HCT116 (cell line): ENCODE data around the gene ACTL10. TPM values are rescaled to one million over a fixed set of nuclear protein-coding genes. Genes with fewer than 3 reads are reported as not detected.

Source experiments
- ATAC-seq: fragments of 200-7000 bp; cut with Tn5 transposase; 2 replicates; pipeline ENCODE4 v1.9.1; 2020; ENCODE audit warnings: mild to moderate bottlenecking, moderate library complexity
- BruUV-seq: library from RNA; stranded (reverse); fragments of 400-500 nt; replicated peaks from 2 replicates; lab custom pipeline; 2021; lab: Mats Ljungman, UMichigan
- CTCF ChIA-PET: fragments of 300-600 bp; sonication (Branson Sonifier 250); formaldehyde crosslinking; loops from one replicate; lab custom pipeline; 2021; ENCODE audit warnings: antibody characterized with exemption; lab: Charles Lee
- POLR2A ChIA-PET: fragments of 300-600, 350-600 bp; sonication (Branson Sonifier 250); formaldehyde crosslinking; loops from one replicate; lab custom pipeline; 2021; ENCODE audit warnings: antibody characterized with exemption; lab: Charles Lee
- RAD21 ChIA-PET, 2 experiments: fragments of 300-600 bp; sonication (Branson Sonifier 250); formaldehyde crosslinking; loops; one replicate each; lab custom pipeline; 2023; ENCODE audit warnings: low total read pairs in 2 of 2; ENCODE audit not compliant: uncharacterized antibody in 2 of 2, unreplicated experiment in 2 of 2, low non-redundant PET in 1 of 2; lab: Charles Lee
- DNase-seq: peaks from one replicate; pipeline ENCODE4 v3.0.0-alpha.2; 2010; ENCODE audit warnings: low read depth, low spot score
- H2AFZ ChIP-seq: fragments of 200-600 bp; shearing (Covaris generic), sonication (generic); 2 replicates; pipeline ENCODE4 v1.6.1; 2017; ENCODE audit warnings: low read depth, mixed run types, mixed read lengths, antibody characterized with exemption, low read length; ENCODE audit not compliant: poor library complexity, severe bottlenecking
- H3K27ac ChIP-seq: 2 replicates; pipeline ENCODE4 v1.5.1; 2012; ENCODE audit warnings: low read depth, low read length
- H3K27me3 ChIP-seq: fragments of 200-600 bp; sonication (generic); 2 replicates; pipeline ENCODE4 v1.6.1; 2016; ENCODE audit warnings: mixed run types, low read length, mixed read lengths; ENCODE audit not compliant: insufficient read depth
- H3K36me3 ChIP-seq, 2 experiments: fragments of 200-500 bp in 1 of 2; fragments of 200-600 bp in 1 of 2; sonication (Bioruptor generic) in 1 of 2; sonication (generic) in 1 of 2; 2 replicates each; pipeline versions ENCODE4 v1.5.1 to v1.6.1; 2014 to 2016; ENCODE audit warnings: low read length in 2 of 2, inconsistent platforms in 1 of 2, mixed read lengths in 1 of 2, mixed run types in 1 of 2; ENCODE audit not compliant: insufficient read depth in 2 of 2, control insufficient read depth in 1 of 2
- H3K4me1 ChIP-seq, 2 experiments: fragments of 200-600 bp in 1 of 2; sonication (generic) in 1 of 2; 2 replicates each; pipeline versions ENCODE4 v1.5.1 to v1.6.1; 2012 to 2017; ENCODE audit warnings: low read length in 2 of 2, inconsistent platforms in 1 of 2, mild to moderate bottlenecking in 1 of 2, mixed read lengths in 1 of 2, mixed run types in 1 of 2, moderate library complexity in 1 of 2; ENCODE audit not compliant: insufficient read depth in 2 of 2, control insufficient read depth in 1 of 2
- H3K4me2 ChIP-seq: fragments of 200-600 bp; sonication (generic); 2 replicates; pipeline ENCODE4 v1.6.1; 2017; ENCODE audit warnings: mixed run types, low read length, mixed read lengths
- H3K4me3 ChIP-seq, 2 experiments: fragments of 200-600 bp in 1 of 2; sonication (generic) in 1 of 2; replicated peaks in 1 of 2; 2 replicates each; pipeline ENCODE4 v1.5.1; 2011 to 2016; ENCODE audit warnings: low read length in 2 of 2, control low read depth in 1 of 2, low read depth in 1 of 2, mild to moderate bottlenecking in 1 of 2, mixed read lengths in 1 of 2, mixed run types in 1 of 2
- H3K79me2 ChIP-seq: fragments of 200-600 bp; sonication (generic); 2 replicates; pipeline ENCODE4 v1.6.1; 2017; ENCODE audit warnings: mild to moderate bottlenecking, mixed run types, low read length, moderate library complexity, mixed read lengths; ENCODE audit not compliant: insufficient read depth
- H3K9ac ChIP-seq: fragments of 200-600 bp; sonication (generic); 2 replicates; pipeline ENCODE4 v1.6.1; 2016; ENCODE audit warnings: low read length, mixed read lengths
- H3K9me2 ChIP-seq: fragments of 200-600 bp; sonication (generic), shearing (Covaris generic); 2 replicates; pipeline ENCODE4 v1.6.1; 2017; ENCODE audit warnings: mixed run types, mild to moderate bottlenecking, moderate library complexity; ENCODE audit not compliant: insufficient read depth
- H3K9me3 ChIP-seq, 2 experiments: fragments of 200-500 bp in 1 of 2; fragments of 200-600 bp in 1 of 2; sonication (Bioruptor generic) in 1 of 2; sonication (generic) in 1 of 2; 2 replicates each; pipeline ENCODE4 v1.6.1; 2014 to 2017; ENCODE audit warnings: low read length in 2 of 2, mixed read lengths in 2 of 2, inconsistent platforms in 1 of 2, low read depth in 1 of 2, mild to moderate bottlenecking in 1 of 2, mixed run types in 1 of 2, moderate library complexity in 1 of 2; ENCODE audit not compliant: control insufficient read depth in 1 of 2, insufficient read depth in 1 of 2
- H4K20me1 ChIP-seq: fragments of 200-600 bp; sonication (generic), shearing (Covaris generic); 2 replicates; pipeline ENCODE4 v1.6.1; 2017; ENCODE audit warnings: mixed run types, mild to moderate bottlenecking, moderate library complexity; ENCODE audit not compliant: insufficient read depth
- ATF3 ChIP-seq: IDR thresholded peaks from 2 replicates; pipeline ENCODE4 v1.6.1; 2012
- CBX3 ChIP-seq: IDR thresholded peaks from 2 replicates; pipeline ENCODE4 v1.6.1; 2012; ENCODE audit warnings: low read depth
- CEBPB ChIP-seq: IDR thresholded peaks from 2 replicates; pipeline ENCODE4 v1.6.1; 2012; ENCODE audit warnings: low read depth
- CTCF ChIP-seq, 3 experiments: fragments of 200-600 bp in 1 of 3; sonication (generic) in 1 of 3; IDR thresholded peaks in 2 of 3; conservative IDR thresholded peaks in 1 of 3; 2 replicates each; pipeline ENCODE4 v1.5.1; 2012 to 2017; ENCODE audit warnings: low read depth in 2 of 3, low read length in 2 of 3, antibody characterized with exemption in 1 of 3, borderline replicate concordance in 1 of 3, control low read depth in 1 of 3, mild to moderate bottlenecking in 1 of 3, mixed read lengths in 1 of 3, mixed run types in 1 of 3, moderate library complexity in 1 of 3; ENCODE audit not compliant: insufficient read depth in 1 of 3
- EGR1 ChIP-seq: IDR thresholded peaks from 2 replicates; pipeline ENCODE4 v1.6.1; 2012; ENCODE audit warnings: low read depth
- ELF1 ChIP-seq: IDR thresholded peaks from 2 replicates; pipeline ENCODE4 v1.6.1; 2012; ENCODE audit warnings: low read depth, borderline replicate concordance
- EZH2 ChIP-seq: fragments of 200-600 bp; sonication (generic); IDR thresholded peaks from 2 replicates; pipeline ENCODE4 v1.6.1; 2017; ENCODE audit warnings: antibody characterized with exemption, mixed run types
- MAX ChIP-seq: IDR thresholded peaks from 2 replicates; pipeline ENCODE4 v1.6.1; 2012
- POLR2AphosphoS5 ChIP-seq: IDR thresholded peaks from 2 replicates; pipeline ENCODE4 v1.6.1; 2011; ENCODE audit warnings: mild to moderate bottlenecking, low read depth, low read length, moderate library complexity
- RAD21 ChIP-seq: IDR thresholded peaks from 2 replicates; pipeline ENCODE4 v1.6.1; 2012; ENCODE audit warnings: low read depth, mild to moderate bottlenecking
- SIN3A ChIP-seq: IDR thresholded peaks from 2 replicates; pipeline ENCODE4 v1.6.1; 2012; ENCODE audit warnings: low read depth
- SP1 ChIP-seq: IDR thresholded peaks from 2 replicates; pipeline ENCODE4 v1.6.1; 2012; ENCODE audit warnings: low read depth
- YY1 ChIP-seq: IDR thresholded peaks from 2 replicates; pipeline ENCODE4 v1.6.1; 2011; ENCODE audit warnings: low read length, low read depth, moderate library complexity, mild to moderate bottlenecking; ENCODE audit not compliant: insufficient replicate concordance; ENCODE audit errors: extremely low read depth
- ZFX ChIP-seq: fragments of 450-650 bp; IDR thresholded peaks from 2 replicates; pipeline ENCODE4 v1.6.1; 2017
- intact Hi-C: fragments of 100-400 bp; cut with micrococcal nuclease; formaldehyde crosslinking; loops from 2 replicates; pipeline ENCODE4 v1.10.0; 2022
- total RNA-seq: library from RNA; stranded (reverse); gene quantifications from one replicate; pipeline ENCODE4 v1.2.1, GENCODE V29; 2021; ENCODE audit not compliant: unreplicated experiment
- TF ChIP-seq, protein P1 (sequence below): IDR thresholded peaks from 2 replicates; pipeline ENCODE4 v1.6.1; 2012; ENCODE audit warnings: low read depth

Gene ACTL10
- total RNA-seq, 1 experiment from 2014 or later: 0.22 TPM

- Histone ChIP-seq H3K79me2 (no peaks in the 10 kb centered on the region), H3K9me2 (no peaks in the 10 kb centered on the region), H3K4me3 (no peak overlapping the region), H3K27me3 (no peaks in the 10 kb centered on the region), H3K27ac (no peak overlapping the region), H3K4me2 (no peak overlapping the region), H3K9ac (no peak overlapping the region), H2AFZ (no peak overlapping the region), H3K9me3 (no peaks in the 10 kb centered on the region), H3K36me3 (peaks cover 0 to 5% of the 10 kb centered on the region in 2 experiments; a peak in 2 of 4 replicates), H3K4me1 (peaks cover 0 to 4% of the 10 kb centered on the region in 2 experiments; a peak in 1 of 4 replicates), H4K20me1 (no peaks in the 10 kb centered on the region)
- ATAC-seq (no peak), DNase-seq (no peak)
- POLR2A ChIA-PET: no interaction called here
- RAD21 ChIA-PET: no interaction called here
- BruUV-seq: no TSS peak
- no peak for TF ChIP-seq EGR1
- no peak for TF ChIP-seq SIN3A
- no peak for TF ChIP-seq POLR2AphosphoS5
- no peak for TF ChIP-seq SP1
- no peak for TF ChIP-seq EZH2
- no peak for TF ChIP-seq YY1
- TF ChIP-seq CTCF (IDR thresholded peaks at IDR 0.05 in 2 of 3, conservative IDR thresholded peaks at IDR 0.05 in 1 of 3; ENCODE audit: borderline replicate concordance in 1 of 3, insufficient read depth in 1 of 3, low read depth in 2 of 3, low read length in 2 of 3): no peak
- no peak for TF ChIP-seq ELF1
- TF ChIP-seq ATF3: no peak
- TF ChIP-seq, protein P1, sequence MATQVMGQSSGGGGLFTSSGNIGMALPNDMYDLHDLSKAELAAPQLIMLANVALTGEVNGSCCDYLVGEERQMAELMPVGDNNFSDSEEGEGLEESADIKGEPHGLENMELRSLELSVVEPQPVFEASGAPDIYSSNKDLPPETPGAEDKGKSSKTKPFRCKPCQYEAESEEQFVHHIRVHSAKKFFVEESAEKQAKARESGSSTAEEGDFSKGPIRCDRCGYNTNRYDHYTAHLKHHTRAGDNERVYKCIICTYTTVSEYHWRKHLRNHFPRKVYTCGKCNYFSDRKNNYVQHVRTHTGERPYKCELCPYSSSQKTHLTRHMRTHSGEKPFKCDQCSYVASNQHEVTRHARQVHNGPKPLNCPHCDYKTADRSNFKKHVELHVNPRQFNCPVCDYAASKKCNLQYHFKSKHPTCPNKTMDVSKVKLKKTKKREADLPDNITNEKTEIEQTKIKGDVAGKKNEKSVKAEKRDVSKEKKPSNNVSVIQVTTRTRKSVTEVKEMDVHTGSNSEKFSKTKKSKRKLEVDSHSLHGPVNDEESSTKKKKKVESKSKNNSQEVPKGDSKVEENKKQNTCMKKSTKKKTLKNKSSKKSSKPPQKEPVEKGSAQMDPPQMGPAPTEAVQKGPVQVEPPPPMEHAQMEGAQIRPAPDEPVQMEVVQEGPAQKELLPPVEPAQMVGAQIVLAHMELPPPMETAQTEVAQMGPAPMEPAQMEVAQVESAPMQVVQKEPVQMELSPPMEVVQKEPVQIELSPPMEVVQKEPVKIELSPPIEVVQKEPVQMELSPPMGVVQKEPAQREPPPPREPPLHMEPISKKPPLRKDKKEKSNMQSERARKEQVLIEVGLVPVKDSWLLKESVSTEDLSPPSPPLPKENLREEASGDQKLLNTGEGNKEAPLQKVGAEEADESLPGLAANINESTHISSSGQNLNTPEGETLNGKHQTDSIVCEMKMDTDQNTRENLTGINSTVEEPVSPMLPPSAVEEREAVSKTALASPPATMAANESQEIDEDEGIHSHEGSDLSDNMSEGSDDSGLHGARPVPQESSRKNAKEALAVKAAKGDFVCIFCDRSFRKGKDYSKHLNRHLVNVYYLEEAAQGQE: no peak
- no peak for TF ChIP-seq ZFX
- TF ChIP-seq MAX: no peak
- TF ChIP-seq CEBPB: no peak
- TF ChIP-seq CBX3: no peak
- no peak for TF ChIP-seq RAD21
- intact Hi-C loops: no loop called here
- CTCF ChIA-PET: no interaction called here
Observed at GRCh38 chr20:33646191-33646590, 20.6 kb upstream of the ACTL10 start.
